UCSD-AML1 (cell line): ENCODE results near the gene RNF214.

Experiments used
- DNase-seq: peaks from one replicate; lab custom pipeline; 2025; ENCODE audit not compliant: unreplicated experiment; lab: John Stamatoyannopoulos, UW

RNF214 gene

GRCh38 chr11:117279711-117280376 lies 47.4 kb downstream of the RNF214 start:
- DNase-seq: no peak

- no peak for DNase-seq
Measured at GRCh38 chr11:117281159-117281558, 48.7 kb downstream of the RNF214 start.

DNA sequence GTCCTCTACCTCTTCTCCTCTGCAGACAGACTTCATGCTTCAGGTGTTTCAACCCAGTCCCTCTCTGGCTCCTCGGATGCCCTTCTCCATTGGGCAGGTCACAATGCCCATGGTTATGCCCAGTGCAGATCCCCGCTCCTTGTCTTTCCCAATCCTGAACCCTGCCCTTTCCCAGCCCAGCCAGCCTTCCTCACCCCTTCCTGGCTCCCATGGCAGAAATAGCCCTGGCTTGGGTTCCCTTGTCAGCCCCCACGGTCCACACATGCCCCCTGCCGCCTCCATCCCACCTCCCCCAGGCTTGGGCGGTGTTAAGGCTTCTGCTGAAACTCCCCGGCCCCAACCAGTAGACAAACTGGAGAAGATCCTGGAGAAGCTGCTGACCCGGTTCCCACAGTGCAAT lies 49.4 kb downstream of the RNF214 start:
- DNase-seq: no peak

- DNase-seq: no peak
Measured at GRCh38 chr11:117282956-117283355, 50.5 kb downstream of the RNF214 start.

DNA sequence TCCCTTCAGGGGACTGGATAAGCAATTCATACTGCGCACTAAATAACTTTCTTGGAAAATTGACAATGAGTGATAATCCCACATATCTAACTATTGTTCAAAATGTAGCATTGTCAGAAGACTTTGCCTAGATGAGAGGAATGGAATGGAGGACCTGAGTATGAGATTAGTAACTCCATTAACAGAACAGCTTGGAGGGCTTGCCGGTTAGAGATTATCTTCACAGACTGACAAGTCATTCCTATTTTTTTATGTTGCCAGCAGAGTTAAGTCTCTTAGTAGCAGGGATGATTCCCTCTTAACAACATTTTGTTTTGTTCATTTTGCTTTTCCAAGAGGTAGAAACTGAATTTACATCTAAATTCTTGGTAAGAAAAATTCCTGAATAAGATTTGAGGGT lies 51.6 kb downstream of the RNF214 start:
- DNase-seq: no peak

DNA sequence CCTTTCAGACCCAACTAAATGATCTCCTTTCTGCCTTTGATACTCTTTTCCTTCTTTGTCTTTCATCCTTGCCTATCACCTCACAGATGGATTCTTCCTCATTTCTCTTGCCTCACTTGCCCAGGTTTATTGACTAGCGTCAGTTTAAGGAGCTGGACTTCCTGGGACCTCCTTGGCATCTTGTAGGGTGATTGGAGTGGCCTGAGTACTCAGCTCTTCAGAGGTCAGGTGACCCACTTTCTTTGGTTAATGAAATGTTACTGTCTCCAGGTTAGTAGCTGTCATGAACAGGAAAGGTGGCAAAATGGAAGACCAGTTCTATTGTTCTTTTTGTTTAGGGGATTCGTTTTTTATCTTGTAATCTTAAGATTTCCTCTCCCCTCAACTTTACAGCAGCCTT lies 54.1 kb downstream of the RNF214 start:
- DNase-seq: no peak

GRCh38 chr11:117287668-117288067 lies 55.2 kb downstream of the RNF214 start:
- DNase-seq: no peak

GRCh38 chr11:117289795-117290194 lies 57.3 kb downstream of the RNF214 start:
- no peak for DNase-seq

GRCh38 chr11:117290809-117291396 lies 58.4 kb downstream of the RNF214 start, which contains the start of gene BACE1-AS:
Gene BACE1-AS, plus strand, starts transcription at chr11:117291346.
- no peak for DNase-seq

- DNase-seq: no peak
Measured at GRCh38 chr11:117292616-117293015, 60.1 kb downstream of the RNF214 start.

GRCh38 chr11:117295438-117296137 lies 63.1 kb downstream of the RNF214 start:
- no peak for DNase-seq

DNA sequence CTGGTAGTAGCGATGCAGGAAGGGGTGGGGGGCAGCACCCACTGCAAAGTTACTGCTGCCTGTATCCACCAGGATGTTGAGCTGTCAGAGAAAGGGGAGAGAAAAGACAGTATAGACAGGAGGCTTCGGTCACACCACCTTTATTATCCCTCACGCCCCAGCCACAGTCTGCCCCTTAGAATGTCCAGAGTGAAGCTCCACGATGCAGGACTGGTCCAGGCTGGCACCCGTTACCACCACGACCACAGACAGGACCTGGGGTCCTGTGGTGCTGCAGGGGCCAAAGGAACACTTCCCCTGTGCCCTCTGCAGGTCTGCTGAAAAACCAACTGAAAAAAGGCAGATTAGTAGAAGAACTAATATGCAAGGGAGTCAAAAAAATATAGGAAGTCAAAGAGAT lies 64.4 kb downstream of the RNF214 start:
- DNase-seq: no peak

GRCh38 chr11:117298195-117298594 lies 65.7 kb downstream of the RNF214 start:
- no peak for DNase-seq

GRCh38 chr11:117299351-117300282 lies 67.1 kb downstream of the RNF214 start:
- DNase-seq: no peak

- DNase-seq: no peak
Measured at GRCh38 chr11:117300283-117300663, 67.8 kb downstream of the RNF214 start.

GRCh38 chr11:117300773-117301172 lies 68.3 kb downstream of the RNF214 start:
- DNase-seq: no peak

DNA sequence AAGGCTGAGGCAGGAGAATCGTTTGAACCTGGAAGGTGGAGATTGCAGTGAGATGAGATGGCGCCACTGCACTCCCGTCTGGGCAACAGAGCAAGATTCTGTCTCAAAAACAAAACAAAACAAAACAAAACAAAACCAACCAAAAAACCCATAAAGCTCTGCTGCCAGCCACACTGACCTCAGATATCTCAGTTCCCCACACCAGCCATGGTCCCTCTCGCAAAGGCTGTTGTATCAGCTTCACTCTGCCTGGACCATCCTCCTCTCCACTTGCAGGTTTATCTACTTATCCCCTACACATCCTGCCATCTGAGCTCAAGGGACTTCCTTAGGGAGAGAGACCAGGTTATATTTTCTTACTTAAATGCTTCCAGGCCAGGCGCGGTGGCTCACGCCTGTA lies 69.8 kb downstream of the RNF214 start:
- DNase-seq: no peak

GRCh38 chr11:117303101-117303500 lies 70.6 kb downstream of the RNF214 start:
- DNase-seq: no peak

- no peak for DNase-seq
Measured at GRCh38 chr11:117303646-117304315, 71.3 kb downstream of the RNF214 start.

DNA sequence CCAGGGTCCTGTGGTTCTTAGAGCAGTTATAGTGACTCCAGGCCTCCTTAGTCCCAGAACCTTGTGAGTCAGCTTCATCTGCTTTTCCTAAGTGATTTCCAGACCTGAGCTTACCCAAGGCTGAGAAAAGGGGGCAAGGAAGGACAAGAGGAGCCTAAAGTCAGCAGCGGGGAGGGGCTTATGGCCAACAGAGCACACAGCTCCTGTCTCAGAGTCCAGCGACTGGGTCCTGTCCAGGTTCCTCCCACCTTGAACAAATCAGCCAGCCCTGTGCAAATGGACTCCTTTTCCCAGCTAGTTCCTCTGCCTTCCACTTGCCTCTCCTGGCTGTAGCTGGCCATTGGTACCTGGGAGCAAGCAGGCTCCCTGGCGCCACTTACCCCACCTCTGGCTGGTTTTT lies 72.7 kb downstream of the RNF214 start:
- DNase-seq: no peak

DNA sequence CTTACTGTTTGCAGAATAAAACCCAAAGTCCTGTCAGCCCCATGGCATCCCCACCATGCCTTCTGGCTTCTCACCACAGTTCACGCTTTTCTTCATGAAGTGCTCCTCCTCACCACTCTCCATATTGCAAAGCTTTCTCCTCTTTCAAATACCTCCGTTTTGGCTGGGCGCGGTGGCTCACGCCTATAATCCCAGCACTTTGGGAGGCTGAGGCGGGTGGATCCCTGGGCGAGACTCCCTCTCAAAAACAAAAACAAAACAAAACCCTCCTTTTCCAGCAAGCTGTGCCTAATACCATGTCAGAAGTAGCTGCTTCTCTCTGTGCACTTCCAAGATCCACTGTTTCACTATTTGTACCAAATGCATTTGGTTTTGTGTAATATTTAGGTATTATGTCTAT lies 76.8 kb downstream of the RNF214 start:
- DNase-seq: no peak
